Measurements from ENCODE around the gene ANKRD31.
"Not testable (repeated sequence)": the region's sequence is repeated elsewhere in the genome, so short reads cannot be mapped to it uniquely, and the experiment has no call there.

GRCh38 chr5:75095956-75096355 is 140.7 kb downstream of the ANKRD31 start:
- not testable (repeated sequence) for TF ChIP-seq CTCF, POLR2A (IDR thresholded peaks at IDR 0.05)
